Loucy (cell line): ENCODE data around the gene MCHR1.
A peak's percentile ranks its signal among the peaks of the same experiment; 100 is the strongest.
"Not testable (repeated sequence)": the region's sequence is repeated elsewhere in the genome, so short reads cannot be mapped to it uniquely, and the experiment has no call there.

Experiments used
- H2AFZ ChIP-seq: fragments of 200-600 bp; sonication (generic); 2 replicates; pipeline ENCODE4 v1.6.0; 2016; ENCODE audit warnings: antibody characterized with exemption, mild to moderate bottlenecking, low read length, moderate library complexity
- H3F3A ChIP-seq: fragments of 200-600 bp; 2 replicates; pipeline ENCODE4 v1.6.0; 2016; ENCODE audit warnings: antibody characterized with exemption, low read depth, mild to moderate bottlenecking
- H3K27me3 ChIP-seq: fragments of 200-600 bp; sonication (generic); 2 replicates; pipeline ENCODE4 v1.6.1; 2014; ENCODE audit warnings: low read length, mild to moderate bottlenecking; ENCODE audit not compliant: insufficient read depth, poor library complexity, severe bottlenecking
- H3K36me3 ChIP-seq: fragments of 200-600 bp; sonication (generic); 2 replicates; pipeline ENCODE4 v1.6.1; 2016; ENCODE audit warnings: low read length; ENCODE audit not compliant: insufficient read depth
- H3K4me1 ChIP-seq: fragments of 200-600 bp; sonication (generic); 2 replicates; pipeline ENCODE4 v1.5.1; 2014; ENCODE audit warnings: low read length, mild to moderate bottlenecking; ENCODE audit not compliant: insufficient read depth, poor library complexity, severe bottlenecking
- H3K4me2 ChIP-seq: fragments of 200-600 bp; sonication (generic); 2 replicates; pipeline ENCODE4 v1.6.0; 2014; ENCODE audit warnings: antibody characterized with exemption, low read length, low read depth, mild to moderate bottlenecking; ENCODE audit not compliant: poor library complexity, severe bottlenecking
- H3K4me3 ChIP-seq: fragments of 200-600 bp; sonication (generic); 2 replicates; pipeline ENCODE4 v1.5.1; 2014; ENCODE audit warnings: low read length, mild to moderate bottlenecking, mixed read lengths; ENCODE audit not compliant: poor library complexity, severe bottlenecking
- H3K79me2 ChIP-seq: fragments of 200-600 bp; sonication (generic); 2 replicates; pipeline ENCODE4 v1.6.1; 2014; ENCODE audit warnings: low read length; ENCODE audit not compliant: insufficient read depth
- H3K9ac ChIP-seq: fragments of 200-600 bp; sonication (generic); 2 replicates; pipeline ENCODE4 v1.6.0; 2014; ENCODE audit warnings: mild to moderate bottlenecking, low read depth, low read length, moderate library complexity; ENCODE audit not compliant: poor library complexity, severe bottlenecking
- H3K9me2 ChIP-seq: fragments of 200-600 bp; sonication (generic); replicated peaks from 2 replicates; pipeline ENCODE4 v1.6.1; 2016; ENCODE audit warnings: low read depth, low read length, mixed read lengths
- H3K9me3 ChIP-seq: fragments of 200-600 bp; sonication (generic); 2 replicates; pipeline ENCODE4 v1.6.1; 2014; ENCODE audit warnings: mild to moderate bottlenecking, antibody characterized with exemption, low read length, low read depth; ENCODE audit not compliant: insufficient read depth
- H4K20me1 ChIP-seq: fragments of 200-600 bp; sonication (generic); 2 replicates; pipeline ENCODE4 v1.6.0; 2014; ENCODE audit warnings: antibody characterized with exemption, low read length, mild to moderate bottlenecking; ENCODE audit not compliant: insufficient read depth, poor library complexity, severe bottlenecking
- EZH2phosphoT487 ChIP-seq: fragments of 200-600 bp; IDR thresholded peaks from 2 replicates; pipeline ENCODE4 v1.6.1; 2018; ENCODE audit warnings: antibody characterized with exemption, mild to moderate bottlenecking, moderate library complexity, borderline replicate concordance
- TF ChIP-seq, protein P1 (sequence below): fragments of 200-600 bp; sonication (generic); conservative IDR thresholded peaks from 2 replicates; pipeline ENCODE4 v1.5.1; 2014; ENCODE audit warnings: mild to moderate bottlenecking, antibody characterized with exemption, low read length

MCHR1 gene

DNA sequence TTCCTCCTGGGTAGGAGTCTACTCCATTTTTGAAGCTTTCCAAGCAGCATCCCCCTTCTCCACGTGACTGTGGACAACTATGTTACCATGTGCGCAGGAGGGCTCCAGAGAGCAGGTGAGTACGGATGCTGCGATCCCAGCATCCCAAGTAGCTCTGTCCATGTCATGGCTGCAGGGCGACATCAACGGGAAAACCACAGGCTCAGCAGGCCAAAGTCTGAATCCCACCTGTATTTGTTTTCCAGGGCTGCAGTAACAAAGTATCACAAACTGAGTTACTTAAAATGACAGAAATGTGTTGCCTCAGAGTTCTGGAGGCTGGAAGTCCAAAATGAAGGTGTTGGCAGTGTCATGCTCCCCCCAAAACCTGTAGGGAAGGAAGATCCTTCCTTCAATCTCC is 40.3 kb downstream of the MCHR1 start:
- no peaks in the 10 kb centered on the region for H3K79me2 ChIP-seq
- no peak overlapping the region for H3K4me3 ChIP-seq
- no peaks in the 10 kb centered on the region for H3K27me3 ChIP-seq
- no peak overlapping the region for H2AFZ ChIP-seq
- H4K20me1 ChIP-seq = no peaks in the 10 kb centered on the region
- peaks cover 5% of the 10 kb centered on the region; the same call in 1 of the 2 replicates for H3F3A ChIP-seq
- TF ChIP-seq, protein P1, sequence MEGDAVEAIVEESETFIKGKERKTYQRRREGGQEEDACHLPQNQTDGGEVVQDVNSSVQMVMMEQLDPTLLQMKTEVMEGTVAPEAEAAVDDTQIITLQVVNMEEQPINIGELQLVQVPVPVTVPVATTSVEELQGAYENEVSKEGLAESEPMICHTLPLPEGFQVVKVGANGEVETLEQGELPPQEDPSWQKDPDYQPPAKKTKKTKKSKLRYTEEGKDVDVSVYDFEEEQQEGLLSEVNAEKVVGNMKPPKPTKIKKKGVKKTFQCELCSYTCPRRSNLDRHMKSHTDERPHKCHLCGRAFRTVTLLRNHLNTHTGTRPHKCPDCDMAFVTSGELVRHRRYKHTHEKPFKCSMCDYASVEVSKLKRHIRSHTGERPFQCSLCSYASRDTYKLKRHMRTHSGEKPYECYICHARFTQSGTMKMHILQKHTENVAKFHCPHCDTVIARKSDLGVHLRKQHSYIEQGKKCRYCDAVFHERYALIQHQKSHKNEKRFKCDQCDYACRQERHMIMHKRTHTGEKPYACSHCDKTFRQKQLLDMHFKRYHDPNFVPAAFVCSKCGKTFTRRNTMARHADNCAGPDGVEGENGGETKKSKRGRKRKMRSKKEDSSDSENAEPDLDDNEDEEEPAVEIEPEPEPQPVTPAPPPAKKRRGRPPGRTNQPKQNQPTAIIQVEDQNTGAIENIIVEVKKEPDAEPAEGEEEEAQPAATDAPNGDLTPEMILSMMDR = no peak
- TF ChIP-seq EZH2phosphoT487 = no peak
- H3K9ac ChIP-seq = no peak overlapping the region
- H3K36me3 ChIP-seq = no peaks in the 10 kb centered on the region
- H3K9me2 ChIP-seq = no peaks in the 10 kb centered on the region
- H3K4me2 ChIP-seq = no peak overlapping the region
- H3K9me3 ChIP-seq = no peaks in the 10 kb centered on the region
- H3K4me1 ChIP-seq = peaks cover 17% of the 10 kb centered on the region

DNA sequence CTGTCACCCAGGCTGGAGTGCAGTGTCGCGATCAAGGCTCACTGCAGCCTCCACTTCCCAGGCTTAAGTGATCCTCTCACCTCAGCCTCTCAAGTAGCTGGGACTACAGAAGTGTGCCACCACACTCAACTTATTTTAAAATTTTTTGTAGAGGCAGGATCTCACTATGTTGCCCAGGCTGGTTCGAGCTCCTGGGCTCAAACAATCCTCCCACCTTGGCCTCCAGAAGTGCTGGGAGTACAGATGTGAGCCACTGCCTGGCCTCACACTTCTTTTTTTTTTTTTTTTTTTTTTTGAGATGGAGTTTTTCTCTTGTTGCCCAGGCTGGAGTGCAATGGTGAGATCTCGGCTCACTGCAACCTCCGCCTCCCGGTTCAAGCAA is 40.9 kb downstream of the MCHR1 start:
- H3K9ac ChIP-seq, H3K9me2 ChIP-seq, H3K4me3 ChIP-seq, H3K4me2 ChIP-seq, H3K9me3 ChIP-seq, H3K36me3 ChIP-seq, H4K20me1 ChIP-seq, H3K27me3 ChIP-seq, H3F3A ChIP-seq, H3K79me2 ChIP-seq, H2AFZ ChIP-seq: not testable (repeated sequence)
- H3K4me1 ChIP-seq = peaks cover 17% of the 10 kb centered on the region

DNA sequence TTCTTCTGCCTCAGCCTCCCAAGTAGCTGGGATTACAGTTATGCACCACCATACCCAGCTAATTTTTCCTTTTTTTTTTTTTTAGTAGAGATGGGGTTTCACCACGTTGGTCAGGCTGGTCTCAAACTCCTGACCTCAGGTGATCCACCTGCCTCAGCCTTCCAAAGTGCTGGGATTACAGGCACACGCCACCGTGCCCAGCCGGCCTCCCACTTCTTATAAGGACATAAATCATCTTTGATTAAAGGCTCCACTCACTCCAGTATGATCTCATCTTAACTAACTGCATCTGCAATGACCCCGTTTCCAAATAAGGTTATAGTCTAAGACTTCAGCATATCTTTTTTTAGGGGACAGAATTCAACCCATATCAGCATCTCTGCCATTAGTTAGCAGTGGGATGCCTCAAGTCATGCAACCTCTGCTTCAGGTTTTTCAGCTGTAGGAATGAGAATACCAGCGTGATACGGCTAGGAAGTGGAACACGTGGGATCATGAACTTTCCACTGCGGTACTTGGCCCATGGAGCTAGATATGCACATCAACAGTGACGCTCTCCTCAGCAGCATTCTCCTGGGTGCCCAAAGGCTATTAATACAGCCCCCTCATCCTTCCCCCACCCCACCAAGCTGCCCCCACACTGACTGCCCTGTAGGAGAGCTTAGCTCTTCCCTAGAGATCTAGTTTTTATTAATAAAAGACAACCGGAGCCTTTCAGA is 41.4 kb downstream of the MCHR1 start:
- TF ChIP-seq, protein P1 = no peak
- no peak for TF ChIP-seq EZH2phosphoT487
- Histone ChIP-seq H3K4me1 (peaks cover 17% of the 10 kb centered on the region), H3F3A (peaks cover 5% of the 10 kb centered on the region; the same call in 1 of the 2 replicates), H3K36me3 (no peaks in the 10 kb centered on the region), H3K79me2 (no peaks in the 10 kb centered on the region), H3K4me3 (no peak overlapping the region), H3K9me2 (no peaks in the 10 kb centered on the region), H4K20me1 (no peaks in the 10 kb centered on the region), H2AFZ (peak overlapping the region; percentile 30; the same call in 1 of the 2 replicates), H3K9me3 (no peaks in the 10 kb centered on the region), H3K27me3 (no peaks in the 10 kb centered on the region), H3K9ac (peak overlapping the region; percentile 29), H3K4me2 (peak overlapping the region; percentile 15)

DNA sequence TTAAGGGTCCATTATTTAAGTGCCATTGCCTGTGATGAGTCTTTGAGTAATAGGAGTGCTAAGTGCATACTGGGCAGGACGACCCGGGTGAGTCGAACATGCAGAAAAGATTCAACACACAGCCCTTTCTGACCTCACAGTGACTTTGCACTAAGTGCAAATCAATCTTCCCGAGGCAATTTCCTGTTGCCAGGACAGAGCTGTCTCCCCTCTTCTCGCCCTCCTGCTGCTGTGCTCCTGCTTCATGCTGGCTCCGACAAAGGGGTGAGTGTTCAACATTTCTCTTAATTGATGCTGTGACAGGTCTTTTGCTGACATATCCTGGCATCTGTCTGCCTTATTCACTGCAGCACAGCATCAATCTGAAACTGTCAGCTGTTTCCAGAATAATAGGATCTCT is 42.0 kb downstream of the MCHR1 start:
- H3K4me3 ChIP-seq = no peak overlapping the region
- H3K4me1 ChIP-seq = peaks cover 17% of the 10 kb centered on the region
- no peaks in the 10 kb centered on the region for H3K79me2 ChIP-seq
- no peaks in the 10 kb centered on the region for H3K9me3 ChIP-seq
- no peaks in the 10 kb centered on the region for H4K20me1 ChIP-seq
- peak overlapping the region; percentile 15 for H3K4me2 ChIP-seq
- peak overlapping the region; percentile 30; the same call in 1 of the 2 replicates for H2AFZ ChIP-seq
- no peaks in the 10 kb centered on the region for H3K9me2 ChIP-seq
- H3K9ac ChIP-seq = peak overlapping the region; percentile 29
- no peaks in the 10 kb centered on the region for H3K36me3 ChIP-seq
- peaks cover 5% of the 10 kb centered on the region; the same call in 1 of the 2 replicates for H3F3A ChIP-seq
- TF ChIP-seq, protein P1 = no peak
- TF ChIP-seq EZH2phosphoT487 = no peak
- H3K27me3 ChIP-seq = no peaks in the 10 kb centered on the region
